ENCODE measurements around the gene BTBD9.

The BTBD9 gene

GRCh38 chr6:38481211-38481836 is 158.4 kb downstream of the BTBD9 start:
- no peak for DNase-seq (ENCODE audit: low spot score)

GRCh38 chr6:38480036-38480435 is 159.7 kb downstream of the BTBD9 start:
- DNase-seq (ENCODE audit: low spot score) = no peak

DNA sequence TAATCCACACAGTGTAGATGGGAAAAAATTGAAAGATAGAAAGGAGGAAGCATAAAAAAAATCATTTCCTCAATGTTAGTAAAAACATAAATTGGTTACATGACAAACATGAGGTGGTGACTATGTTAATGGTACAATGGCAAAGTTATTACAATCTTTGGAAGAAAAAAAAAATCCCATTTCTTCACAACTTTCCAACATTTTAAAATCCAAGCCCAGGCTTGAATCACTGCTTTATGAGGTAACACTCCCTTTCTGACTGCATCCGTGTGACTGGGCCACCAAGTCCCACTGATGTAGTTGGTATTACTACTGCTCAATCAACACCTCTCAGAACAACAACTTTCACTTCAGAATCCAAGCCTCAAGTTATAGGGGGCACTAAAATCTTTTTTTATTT is 160.4 kb downstream of the BTBD9 start:
- no peak for DNase-seq (ENCODE audit: low spot score)

- no peak for DNase-seq (ENCODE audit: low spot score)
Observed at GRCh38 chr6:38477680-38478260, 162.0 kb downstream of the BTBD9 start.

GRCh38 chr6:38476888-38477287 is 162.8 kb downstream of the BTBD9 start:
- DNase-seq (ENCODE audit: low spot score) = no peak

- no peak for DNase-seq (ENCODE audit: low spot score)
Observed at GRCh38 chr6:38476141-38476540, 163.6 kb downstream of the BTBD9 start.

GRCh38 chr6:38470548-38470947 is 169.2 kb downstream of the BTBD9 start:
- no peak for DNase-seq (ENCODE audit: low spot score)

DNA sequence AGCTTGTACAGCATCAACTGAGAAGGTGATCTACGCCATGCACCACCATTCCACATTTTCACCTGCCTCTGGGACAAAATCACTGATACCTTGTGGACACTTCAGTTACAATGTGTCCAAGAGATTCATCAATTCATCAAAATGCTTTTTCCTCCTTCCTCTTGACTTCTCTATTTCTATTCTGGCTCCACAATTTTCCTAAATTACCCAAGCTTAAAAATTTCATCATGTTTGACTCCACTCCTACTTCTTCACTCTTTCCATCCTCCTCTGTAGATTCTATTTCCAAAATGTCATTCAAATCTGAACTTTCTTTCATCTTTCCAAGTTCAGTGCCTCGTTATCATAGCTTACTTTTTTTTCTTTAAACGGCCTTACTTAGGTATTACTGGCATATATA is 172.2 kb downstream of the BTBD9 start:
- no peak for DNase-seq (ENCODE audit: low spot score)

- DNase-seq (ENCODE audit: low spot score) = no peak
Observed at GRCh38 chr6:38460186-38460585, 179.5 kb downstream of the BTBD9 start.

GRCh38 chr6:38459291-38459690 is 180.4 kb downstream of the BTBD9 start:
- DNase-seq (ENCODE audit: low spot score) = no peak

DNA sequence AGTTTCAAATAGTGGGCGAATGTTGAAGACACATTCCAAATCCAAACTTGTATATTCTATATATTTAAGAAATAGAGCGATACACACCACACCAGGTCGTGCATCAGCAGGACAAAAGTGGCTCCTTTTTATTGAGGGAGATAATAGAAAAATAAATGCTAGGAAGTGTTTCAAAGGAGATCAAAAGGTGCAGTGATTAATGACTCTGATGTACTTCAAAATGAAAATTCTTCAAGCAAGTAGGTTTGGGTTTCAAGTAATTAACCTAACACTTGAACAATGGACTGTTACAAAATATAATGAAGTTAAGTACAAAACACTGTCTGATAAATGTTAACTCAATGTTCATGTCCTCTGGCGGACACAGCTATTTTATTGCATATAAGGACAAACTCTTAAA is 185.9 kb downstream of the BTBD9 start:
- no peak for DNase-seq (ENCODE audit: low spot score)

DNA sequence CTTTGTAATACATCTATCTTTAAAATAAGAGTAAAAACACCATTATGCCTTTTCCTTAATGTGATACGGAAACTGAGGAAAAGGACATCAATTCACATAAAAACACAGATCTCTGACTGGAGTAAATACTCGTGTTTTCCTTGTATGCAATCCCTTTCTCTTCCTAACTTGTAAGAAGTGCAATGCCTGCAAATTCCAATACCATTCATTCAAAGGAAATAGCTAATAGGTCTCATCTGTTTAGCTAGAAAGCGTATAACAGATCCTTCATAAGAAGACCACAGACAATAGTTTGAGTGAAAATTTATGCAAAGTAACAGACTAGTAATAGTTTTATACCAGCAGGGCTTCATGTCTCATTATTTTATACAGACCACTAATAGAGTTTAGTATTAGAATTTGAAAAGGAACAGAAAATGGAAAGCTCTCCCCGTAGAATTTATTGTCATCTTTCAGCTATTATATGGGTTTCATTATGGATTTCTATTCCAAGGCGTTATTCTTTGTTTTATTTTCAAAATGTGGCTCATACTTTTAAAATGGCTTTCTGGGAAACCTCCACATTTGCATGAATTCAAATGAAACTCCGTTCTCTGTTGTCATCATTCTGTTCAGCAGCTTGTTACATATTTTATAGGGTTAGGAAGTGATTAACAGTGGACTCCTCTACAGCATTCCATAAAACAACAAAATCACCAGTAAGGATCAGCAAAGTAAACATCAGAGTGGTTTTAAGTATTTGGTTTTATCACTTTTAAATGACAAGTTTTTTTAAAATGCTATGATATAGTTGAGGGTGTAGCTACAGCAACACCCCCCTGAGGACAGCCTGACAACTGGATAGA is 186.7 kb downstream of the BTBD9 start:
- DNase-seq (ENCODE audit: low spot score) = no peak

GRCh38 chr6:38450717-38451116 is 189.0 kb downstream of the BTBD9 start:
- DNase-seq (ENCODE audit: low spot score) = no peak

DNA sequence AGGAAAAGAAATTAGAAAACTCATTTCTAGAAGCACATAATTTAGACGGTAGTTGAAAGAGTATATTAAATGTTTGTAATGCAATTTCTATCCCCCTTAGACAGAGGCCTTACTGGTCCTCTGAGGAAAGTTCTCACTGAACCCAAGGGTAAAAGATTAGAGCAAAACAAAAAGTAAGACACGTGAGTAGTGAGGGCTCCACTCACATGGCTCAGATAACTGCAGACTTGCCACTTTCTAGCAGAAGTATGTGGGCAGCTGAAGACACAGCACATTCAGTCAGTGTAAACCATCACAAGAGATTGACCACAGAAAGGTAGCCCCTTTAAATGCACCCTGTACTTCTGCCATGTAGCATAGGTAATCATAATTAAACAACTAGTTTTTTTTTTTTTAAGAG is 193.8 kb downstream of the BTBD9 start:
- DNase-seq (ENCODE audit: low spot score) = no peak

- DNase-seq (ENCODE audit: low spot score) = no peak
Observed at GRCh38 chr6:38445336-38445735, 194.4 kb downstream of the BTBD9 start.

- DNase-seq (ENCODE audit: low spot score) = no peak
Observed at GRCh38 chr6:38443352-38444144, 196.2 kb downstream of the BTBD9 start.

- DNase-seq (ENCODE audit: low spot score) = no peak
Observed at GRCh38 chr6:38438097-38438496, 201.6 kb downstream of the BTBD9 start.

DNA sequence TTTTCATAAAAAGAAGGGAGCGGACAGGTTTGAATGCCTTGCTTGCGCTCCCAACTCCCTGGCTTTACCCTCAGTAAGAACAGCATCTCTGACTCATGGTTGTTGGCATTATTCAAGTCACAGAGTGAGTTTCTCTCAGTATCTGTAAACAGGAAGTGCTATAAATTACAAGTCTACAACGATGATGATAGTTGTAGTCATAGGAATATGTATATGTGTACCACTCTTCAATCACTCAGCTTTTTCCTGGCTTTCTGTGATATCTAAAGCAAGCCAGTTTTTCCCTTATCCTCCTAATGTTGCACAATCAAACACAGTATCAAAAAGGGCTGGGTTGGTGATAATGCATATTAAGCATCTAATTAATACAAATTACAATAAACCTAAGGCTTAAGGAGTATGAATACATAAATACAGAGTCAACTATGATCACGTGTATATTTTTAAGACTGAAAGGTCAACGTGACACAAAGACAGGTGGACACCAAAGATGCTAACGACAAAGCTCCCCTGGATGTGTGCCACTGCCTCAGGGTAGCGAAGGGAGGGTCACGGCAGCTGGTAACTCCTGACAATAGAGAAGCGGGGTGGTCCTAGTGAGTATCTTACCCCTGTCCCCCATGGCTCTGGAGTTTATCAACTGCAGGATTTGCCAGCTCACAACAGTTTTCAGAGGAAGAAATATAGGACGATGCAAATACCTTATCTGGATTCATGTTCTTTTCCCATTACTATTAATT is 202.8 kb downstream of the BTBD9 start:
- no peak for DNase-seq (ENCODE audit: low spot score)

DNA sequence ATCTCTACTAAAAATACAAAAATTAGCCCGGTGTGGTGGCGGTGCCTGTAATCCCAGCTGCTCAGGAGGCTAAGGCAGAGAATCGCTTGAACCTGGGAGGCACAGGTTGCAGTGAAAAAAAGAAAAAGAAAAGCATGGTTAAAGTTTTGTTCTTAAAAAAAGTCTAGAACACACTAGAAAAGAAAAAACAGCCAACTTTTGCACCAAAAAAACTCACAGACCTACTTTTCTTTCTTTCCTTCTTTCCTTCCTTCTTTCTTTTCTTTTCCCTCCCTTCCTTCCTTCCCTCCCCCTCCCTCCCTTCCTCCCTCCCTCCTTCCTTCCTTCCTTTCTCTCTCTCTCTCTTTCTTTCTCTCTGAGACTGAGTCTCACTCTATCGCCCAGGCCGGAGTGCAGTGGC is 204.4 kb downstream of the BTBD9 start:
- no peak for DNase-seq (ENCODE audit: low spot score)

DNA sequence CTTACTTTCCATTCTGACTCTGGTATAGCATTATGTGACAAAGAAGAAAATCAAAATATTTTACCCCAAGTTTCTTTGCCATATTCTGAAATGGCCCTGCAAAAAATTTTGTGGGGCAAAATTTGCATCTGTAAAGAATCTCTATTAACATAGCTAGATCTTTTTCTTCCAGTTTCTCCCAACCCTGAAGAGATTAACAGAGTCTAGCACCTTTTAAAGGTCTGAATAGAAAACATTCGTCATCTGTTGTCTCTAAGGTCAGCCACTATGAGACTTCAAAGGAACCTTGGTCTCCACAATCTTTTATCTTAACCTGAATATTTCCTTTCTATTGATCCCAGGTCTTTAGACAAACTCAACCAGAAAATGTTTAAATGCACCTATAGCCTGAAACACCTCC is 205.7 kb downstream of the BTBD9 start:
- no peak for DNase-seq (ENCODE audit: low spot score)

DNA sequence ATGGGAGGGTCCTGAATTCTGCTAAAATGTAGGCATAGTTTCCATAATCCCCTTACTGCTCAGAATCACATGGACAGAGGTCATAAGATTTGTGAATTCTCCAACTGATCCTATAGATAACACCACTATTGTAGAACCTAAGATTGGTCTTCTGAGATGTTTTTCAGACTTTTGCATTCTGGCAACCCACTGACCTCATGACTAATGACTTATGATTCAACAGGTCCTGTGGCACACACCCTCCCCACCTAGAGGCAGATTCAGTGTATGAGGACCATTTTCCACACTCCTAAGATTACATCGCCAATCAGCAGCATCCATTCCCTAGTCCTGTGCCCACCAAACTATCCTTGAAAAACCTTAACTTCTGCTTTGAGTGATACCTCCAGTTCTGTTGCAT is 207.2 kb downstream of the BTBD9 start:
- DNase-seq (ENCODE audit: low spot score) = no peak

DNA sequence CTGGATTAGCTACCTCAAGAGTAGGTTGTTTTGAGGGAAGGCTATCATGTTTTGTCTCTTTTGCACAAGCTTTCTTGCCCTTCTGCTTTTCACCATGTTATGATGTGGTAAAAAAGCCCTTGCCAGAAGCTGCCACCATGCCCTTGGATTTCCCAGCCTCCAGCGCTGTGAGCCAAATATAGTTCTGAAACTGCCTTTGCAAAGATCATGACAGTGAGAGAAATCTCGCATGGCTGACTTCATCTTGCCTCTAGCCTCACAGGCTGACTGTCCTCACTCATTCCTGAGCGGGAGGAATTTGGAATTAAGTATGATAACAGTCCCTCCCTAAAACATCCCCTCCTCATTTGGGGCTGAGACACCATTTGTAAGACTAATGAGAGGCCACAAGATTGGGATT is 207.7 kb downstream of the BTBD9 start:
- no peak for DNase-seq (ENCODE audit: low spot score)

Measured in NAMALWA (cell line).